ENCODE measurements around the gene SLC6A5. TPM values are rescaled to one million over a fixed set of nuclear protein-coding genes. Genes with fewer than 3 reads are reported as not detected.

The SLC6A5 gene
- total RNA-seq, 1 experiment from 2014 or later = not detected

DNA sequence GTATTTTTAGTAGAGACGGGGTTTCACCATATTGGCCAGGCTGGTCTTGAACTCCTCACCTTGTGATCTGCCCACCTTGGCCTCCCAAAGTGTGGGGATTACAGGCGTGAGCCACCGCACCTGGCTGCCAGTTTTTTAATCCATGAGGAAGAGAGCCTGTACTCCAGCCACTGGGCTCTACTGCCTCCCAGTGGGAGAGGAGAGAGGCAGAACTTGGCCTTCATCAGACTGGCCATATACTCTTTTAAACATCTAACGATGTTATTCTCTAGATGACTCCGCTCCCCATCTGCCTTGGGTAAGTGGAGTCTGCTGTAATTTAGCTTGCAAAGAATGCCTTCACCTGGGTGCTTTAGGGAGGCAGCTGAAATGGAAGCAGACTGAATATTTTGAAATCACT is 34.6 kb downstream of the SLC6A5 start:
- no peaks in the 10 kb centered on the region for H4K20me1 ChIP-seq (ENCODE audit: insufficient read depth, low read depth, low read length)
- H2AFZ ChIP-seq (ENCODE audit: low read length) = no peak overlapping the region
- no peak overlapping the region for H3K9ac ChIP-seq (ENCODE audit: low read length)
- no peaks in the 10 kb centered on the region for H3K36me3 ChIP-seq (ENCODE audit: insufficient read depth, low read length)
- H3K4me3 ChIP-seq (ENCODE audit: low read length) = no peak overlapping the region
- 0 out of 2 replicates have a peak, but pooled peaks cover 3% of the 10 kb centered on the region for H3K4me1 ChIP-seq (ENCODE audit: low read length)
- DNase-seq = peak; percentile 34
- H3K9me3 ChIP-seq (ENCODE audit: low read length) = no peaks in the 10 kb centered on the region
- H3K4me2 ChIP-seq (ENCODE audit: low read depth, low read length, poor library complexity, severe bottlenecking) = no peak overlapping the region
- no peaks in the 10 kb centered on the region for H3K79me2 ChIP-seq (ENCODE audit: low read length)
- H3K27me3 ChIP-seq (ENCODE audit: low read length) = no peaks in the 10 kb centered on the region
- no peak overlapping the region for H3K27ac ChIP-seq (ENCODE audit: low read length)
- no peaks in the 10 kb centered on the region for H3K9me2 ChIP-seq (replicated peaks; ENCODE audit: insufficient read depth, low read length)

DNA sequence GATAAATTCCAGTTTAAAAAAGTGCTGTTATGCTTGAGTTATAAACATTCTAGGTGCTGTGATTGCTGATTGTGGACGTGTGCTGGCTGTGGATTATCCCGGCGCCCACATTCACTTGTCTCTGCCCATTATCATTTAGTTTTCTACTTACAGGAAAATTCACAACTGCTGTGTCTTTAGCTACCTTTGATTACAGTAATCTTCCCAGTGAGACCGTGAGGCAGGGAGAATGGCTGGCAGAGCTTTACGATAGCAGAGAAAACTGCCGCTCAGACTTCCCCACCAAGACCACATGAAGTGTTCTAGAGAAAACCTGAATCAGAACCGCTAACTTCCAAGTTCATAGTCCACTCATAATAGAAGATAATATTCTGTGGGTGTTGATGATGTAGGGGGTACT is 35.4 kb downstream of the SLC6A5 start:
- Histone ChIP-seq H3K27me3 (ENCODE audit: low read length) (no peaks in the 10 kb centered on the region), H3K9ac (ENCODE audit: low read length) (no peak overlapping the region), H3K9me2 (replicated peaks; ENCODE audit: insufficient read depth, low read length) (no peaks in the 10 kb centered on the region), H2AFZ (ENCODE audit: low read length) (no peak overlapping the region), H3K79me2 (ENCODE audit: low read length) (no peaks in the 10 kb centered on the region), H3K4me3 (ENCODE audit: low read length) (no peak overlapping the region), H3K36me3 (ENCODE audit: insufficient read depth, low read length) (no peaks in the 10 kb centered on the region), H4K20me1 (ENCODE audit: insufficient read depth, low read depth, low read length) (no peaks in the 10 kb centered on the region), H3K27ac (ENCODE audit: low read length) (no peak overlapping the region), H3K9me3 (ENCODE audit: low read length) (no peaks in the 10 kb centered on the region), H3K4me2 (ENCODE audit: low read depth, low read length, poor library complexity, severe bottlenecking) (no peak overlapping the region), H3K4me1 (ENCODE audit: low read length) (0 out of 2 replicates have a peak, but pooled peaks cover 3% of the 10 kb centered on the region)
- DNase-seq = peak; percentile 14

DNA sequence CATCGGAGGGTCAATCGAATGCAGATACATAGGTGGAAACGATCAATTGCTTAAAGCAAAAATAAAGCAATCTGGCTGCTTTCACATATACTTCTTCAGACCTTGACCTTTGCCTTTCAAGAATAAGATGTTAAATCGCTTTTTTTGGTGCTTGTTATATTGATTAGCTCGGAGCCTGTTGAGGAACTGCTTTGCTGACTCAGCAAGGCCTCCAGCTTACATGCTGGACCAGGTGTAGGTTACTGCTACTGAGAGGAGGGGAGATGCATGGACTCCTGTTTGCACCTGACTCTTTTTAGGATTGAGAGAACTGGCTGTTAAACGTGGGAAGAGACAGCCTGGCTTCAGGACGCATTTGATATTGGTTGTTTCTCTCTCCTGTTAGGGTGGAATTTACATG is 38.7 kb downstream of the SLC6A5 start:
- no peaks in the 10 kb centered on the region for H3K9me3 ChIP-seq (ENCODE audit: low read length)
- H3K79me2 ChIP-seq (ENCODE audit: low read length) = no peaks in the 10 kb centered on the region
- H3K36me3 ChIP-seq (ENCODE audit: insufficient read depth, low read length) = no peaks in the 10 kb centered on the region
- no peaks in the 10 kb centered on the region for H3K4me1 ChIP-seq (ENCODE audit: low read length)
- no peak overlapping the region for H3K9ac ChIP-seq (ENCODE audit: low read length)
- H3K4me3 ChIP-seq (ENCODE audit: low read length) = no peak overlapping the region
- H2AFZ ChIP-seq (ENCODE audit: low read length) = no peak overlapping the region
- H3K4me2 ChIP-seq (ENCODE audit: low read depth, low read length, poor library complexity, severe bottlenecking) = no peak overlapping the region
- H3K27ac ChIP-seq (ENCODE audit: low read length) = no peak overlapping the region
- H3K27me3 ChIP-seq (ENCODE audit: low read length) = no peaks in the 10 kb centered on the region
- DNase-seq = no peak
- no peaks in the 10 kb centered on the region for H3K9me2 ChIP-seq (replicated peaks; ENCODE audit: insufficient read depth, low read length)
- H4K20me1 ChIP-seq (ENCODE audit: insufficient read depth, low read depth, low read length) = no peaks in the 10 kb centered on the region

DNA sequence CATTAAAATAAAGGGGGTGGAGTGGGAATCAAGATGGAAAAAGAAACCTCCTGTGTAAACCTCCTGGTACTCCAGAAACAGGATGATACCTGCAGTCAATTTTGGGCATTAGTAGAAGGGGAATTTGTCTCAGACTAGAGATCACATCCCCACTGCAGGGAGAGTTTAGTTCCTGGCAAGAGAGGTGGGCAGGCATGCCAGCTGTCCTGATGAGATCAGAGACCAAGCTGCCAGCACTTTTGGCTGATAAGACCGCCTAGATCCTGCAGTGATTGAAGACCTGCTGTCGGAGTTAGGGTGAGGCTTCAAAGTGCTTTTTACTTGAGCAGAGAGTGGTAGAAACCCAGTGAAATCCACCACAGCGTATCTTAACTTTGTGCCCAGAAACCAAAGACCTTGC is 40.3 kb downstream of the SLC6A5 start:
- Histone ChIP-seq H3K9ac (ENCODE audit: low read length) (no peak overlapping the region), H3K4me2 (ENCODE audit: low read depth, low read length, poor library complexity, severe bottlenecking) (no peak overlapping the region), H3K36me3 (ENCODE audit: insufficient read depth, low read length) (no peaks in the 10 kb centered on the region), H3K27me3 (ENCODE audit: low read length) (no peaks in the 10 kb centered on the region), H3K79me2 (ENCODE audit: low read length) (no peaks in the 10 kb centered on the region), H3K4me3 (ENCODE audit: low read length) (no peak overlapping the region), H3K4me1 (ENCODE audit: low read length) (no peaks in the 10 kb centered on the region), H3K9me2 (replicated peaks; ENCODE audit: insufficient read depth, low read length) (no peaks in the 10 kb centered on the region), H2AFZ (ENCODE audit: low read length) (no peak overlapping the region), H3K27ac (ENCODE audit: low read length) (no peak overlapping the region), H4K20me1 (ENCODE audit: insufficient read depth, low read depth, low read length) (no peaks in the 10 kb centered on the region), H3K9me3 (ENCODE audit: low read length) (no peaks in the 10 kb centered on the region)
- peak; percentile 36 for DNase-seq

DNA sequence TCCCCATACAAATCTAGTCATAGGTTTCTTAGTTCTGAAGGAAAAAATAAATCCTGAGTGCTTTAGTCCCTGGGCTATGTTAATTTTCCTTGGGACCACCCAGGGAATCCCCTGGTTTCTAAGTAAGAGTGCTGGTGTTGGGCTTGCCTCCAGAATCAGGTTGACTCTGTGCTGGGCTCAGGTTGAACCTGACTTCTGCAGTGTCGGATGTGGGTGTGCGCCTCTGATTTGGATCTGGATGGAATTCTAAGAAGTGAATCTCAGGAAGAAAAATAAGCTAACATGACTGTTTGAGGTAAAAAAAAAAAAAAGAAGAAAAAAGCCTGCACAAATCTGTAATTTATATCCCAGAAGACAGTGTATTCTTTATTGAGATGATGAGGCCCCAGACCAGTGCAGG is 41.0 kb downstream of the SLC6A5 start:
- Histone ChIP-seq H3K9me2 (replicated peaks; ENCODE audit: insufficient read depth, low read length) (no peaks in the 10 kb centered on the region), H3K36me3 (ENCODE audit: insufficient read depth, low read length) (no peaks in the 10 kb centered on the region), H3K9ac (ENCODE audit: low read length) (no peak overlapping the region), H3K79me2 (ENCODE audit: low read length) (no peaks in the 10 kb centered on the region), H2AFZ (ENCODE audit: low read length) (no peak overlapping the region), H3K4me1 (ENCODE audit: low read length) (no peaks in the 10 kb centered on the region), H3K27me3 (ENCODE audit: low read length) (no peaks in the 10 kb centered on the region), H3K27ac (ENCODE audit: low read length) (no peak overlapping the region), H3K9me3 (ENCODE audit: low read length) (no peaks in the 10 kb centered on the region), H3K4me3 (ENCODE audit: low read length) (no peak overlapping the region), H4K20me1 (ENCODE audit: insufficient read depth, low read depth, low read length) (no peaks in the 10 kb centered on the region), H3K4me2 (ENCODE audit: low read depth, low read length, poor library complexity, severe bottlenecking) (no peak overlapping the region)
- peak; percentile 20 for DNase-seq

DNA sequence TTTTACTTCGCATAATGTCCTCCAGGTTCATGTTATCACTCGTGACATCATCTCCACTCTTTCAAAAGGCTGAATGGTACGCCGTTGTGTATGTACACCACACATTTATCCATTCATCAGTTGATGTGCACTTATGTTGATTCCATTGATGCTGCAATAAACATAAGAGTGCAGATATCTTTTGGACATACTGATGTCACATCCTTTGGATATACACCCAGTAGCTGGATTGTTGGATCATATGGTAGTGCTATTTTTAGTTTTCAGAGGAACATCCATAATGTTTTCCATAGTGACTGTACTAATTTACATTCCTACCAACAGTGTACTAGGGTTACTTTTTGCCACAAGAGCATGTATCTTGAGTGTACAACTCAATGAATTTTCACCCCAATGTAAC is 45.0 kb downstream of the SLC6A5 start:
- no peak overlapping the region for H3K4me3 ChIP-seq (ENCODE audit: low read length)
- no peak overlapping the region for H2AFZ ChIP-seq (ENCODE audit: low read length)

DNA sequence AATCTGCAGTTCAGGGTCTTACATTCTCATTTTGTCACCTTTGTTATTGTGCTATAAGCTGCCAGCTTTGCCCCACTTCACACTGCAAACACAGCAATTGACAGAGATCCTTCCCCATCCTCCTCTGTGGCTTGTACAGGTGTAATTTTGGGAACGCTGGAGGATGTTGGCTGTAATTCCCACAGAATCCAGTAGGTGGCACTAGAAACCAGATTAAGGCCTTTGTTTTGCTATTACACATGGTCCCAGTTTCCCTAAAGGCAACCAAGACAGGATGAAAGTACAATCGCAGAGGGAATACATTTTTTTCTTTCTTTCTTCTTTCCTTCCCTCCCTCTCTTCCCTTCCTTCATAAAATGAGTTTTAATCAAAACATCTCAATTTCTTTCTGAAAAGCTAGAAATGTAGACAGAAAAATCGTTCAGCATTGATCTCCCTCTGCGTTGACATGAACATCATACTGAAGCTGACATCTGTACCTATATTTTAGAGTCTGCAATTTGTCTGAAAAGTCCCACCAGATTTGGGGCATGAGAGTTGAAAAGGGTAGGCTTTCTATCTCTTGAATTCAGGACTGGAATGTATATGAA is 48.7 kb downstream of the SLC6A5 start:
- H3K27me3 ChIP-seq (ENCODE audit: low read length) = no peaks in the 10 kb centered on the region
- H3K79me2 ChIP-seq (ENCODE audit: low read length) = no peaks in the 10 kb centered on the region
- H4K20me1 ChIP-seq (ENCODE audit: insufficient read depth, low read depth, low read length) = no peaks in the 10 kb centered on the region
- H3K27ac ChIP-seq (ENCODE audit: low read length) = no peak overlapping the region
- no peak overlapping the region for H3K4me2 ChIP-seq (ENCODE audit: low read depth, low read length, poor library complexity, severe bottlenecking)
- H3K9me3 ChIP-seq (ENCODE audit: low read length) = no peaks in the 10 kb centered on the region
- H3K9me2 ChIP-seq (replicated peaks; ENCODE audit: insufficient read depth, low read length) = no peaks in the 10 kb centered on the region
- no peaks in the 10 kb centered on the region for H3K36me3 ChIP-seq (ENCODE audit: insufficient read depth, low read length)
- no peak overlapping the region for H3K9ac ChIP-seq (ENCODE audit: low read length)
- no peaks in the 10 kb centered on the region for H3K4me1 ChIP-seq (ENCODE audit: low read length)
- no peak overlapping the region for H3K4me3 ChIP-seq (ENCODE audit: low read length)
- H2AFZ ChIP-seq (ENCODE audit: low read length) = no peak overlapping the region
- peak; percentile 80 for DNase-seq

More for the DNA sequence above, 45.0 kb downstream of the SLC6A5 start:
- Histone ChIP-seq H3K9me2 (replicated peaks; ENCODE audit: insufficient read depth, low read length) (no peaks in the 10 kb centered on the region), H3K36me3 (ENCODE audit: insufficient read depth, low read length) (no peaks in the 10 kb centered on the region), H3K9ac (ENCODE audit: low read length) (no peak overlapping the region), H3K4me1 (ENCODE audit: low read length) (no peaks in the 10 kb centered on the region), H3K27me3 (ENCODE audit: low read length) (no peaks in the 10 kb centered on the region), H3K27ac (ENCODE audit: low read length) (no peak overlapping the region), H3K4me2 (ENCODE audit: low read depth, low read length, poor library complexity, severe bottlenecking) (no peak overlapping the region), H3K9me3 (ENCODE audit: low read length) (no peaks in the 10 kb centered on the region), H4K20me1 (ENCODE audit: insufficient read depth, low read depth, low read length) (no peaks in the 10 kb centered on the region), H3K79me2 (ENCODE audit: low read length) (no peaks in the 10 kb centered on the region)
- no peak for DNase-seq

DNA sequence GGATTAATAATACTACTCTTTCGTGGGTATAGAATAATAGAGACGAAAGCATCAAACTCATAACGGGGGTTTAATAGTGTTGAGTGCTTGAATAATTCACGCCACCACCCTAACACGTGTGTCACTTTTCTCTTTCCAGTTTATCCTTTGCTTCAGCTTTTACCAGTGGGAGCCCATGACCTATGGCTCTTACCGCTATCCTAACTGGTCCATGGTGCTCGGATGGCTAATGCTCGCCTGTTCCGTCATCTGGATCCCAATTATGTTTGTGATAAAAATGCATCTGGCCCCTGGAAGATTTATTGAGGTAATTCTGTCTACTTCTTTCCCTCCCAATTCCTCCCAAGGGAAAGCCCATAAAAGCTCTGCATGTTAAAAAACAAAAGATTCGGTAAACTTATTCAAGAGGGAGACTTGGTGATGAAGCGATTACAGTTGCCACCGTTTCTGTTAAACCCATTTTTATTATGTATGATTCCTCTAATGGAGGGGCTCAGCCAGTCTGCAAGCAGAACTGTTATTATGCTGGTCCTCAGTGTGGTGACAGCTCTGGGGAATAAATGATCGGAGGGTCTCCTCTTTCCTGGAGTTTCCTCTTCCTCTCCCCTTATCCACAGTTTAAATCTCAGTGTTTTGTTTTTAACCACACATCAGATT is 52.9 kb downstream of the SLC6A5 start:
- DNase-seq = no peak
- no peaks in the 10 kb centered on the region for H3K4me1 ChIP-seq (ENCODE audit: low read length)
- no peaks in the 10 kb centered on the region for H3K79me2 ChIP-seq (ENCODE audit: low read length)
- H3K4me2 ChIP-seq (ENCODE audit: low read depth, low read length, poor library complexity, severe bottlenecking) = no peak overlapping the region
- no peaks in the 10 kb centered on the region for H4K20me1 ChIP-seq (ENCODE audit: insufficient read depth, low read depth, low read length)
- no peak overlapping the region for H2AFZ ChIP-seq (ENCODE audit: low read length)
- no peak overlapping the region for H3K27ac ChIP-seq (ENCODE audit: low read length)
- no peak overlapping the region for H3K4me3 ChIP-seq (ENCODE audit: low read length)
- H3K9me3 ChIP-seq (ENCODE audit: low read length) = no peaks in the 10 kb centered on the region
- H3K36me3 ChIP-seq (ENCODE audit: insufficient read depth, low read length) = no peaks in the 10 kb centered on the region
- H3K9ac ChIP-seq (ENCODE audit: low read length) = no peak overlapping the region
- H3K27me3 ChIP-seq (ENCODE audit: low read length) = no peaks in the 10 kb centered on the region
- no peaks in the 10 kb centered on the region for H3K9me2 ChIP-seq (replicated peaks; ENCODE audit: insufficient read depth, low read length)

Data from Karpas-422 (cell line).